GM18505 (cell line): ENCODE results near the gene MGLL.
A peak's percentile ranks its signal among the peaks of the same experiment; 100 is the strongest.

Experiments
- ATAC-seq: cut with Tn5 transposase; IDR thresholded peaks from one replicate; pipeline ENCODE4 v1.9.1; 2021; ENCODE audit not compliant: unreplicated experiment
- POLR2A ChIP-seq: IDR thresholded peaks from 4 replicates; pipeline ENCODE4 v1.6.1; 2011; ENCODE audit warnings: borderline replicate concordance; ENCODE audit not compliant: insufficient read depth, insufficient read length; ENCODE audit errors: extremely low read depth

The MGLL gene

DNA sequence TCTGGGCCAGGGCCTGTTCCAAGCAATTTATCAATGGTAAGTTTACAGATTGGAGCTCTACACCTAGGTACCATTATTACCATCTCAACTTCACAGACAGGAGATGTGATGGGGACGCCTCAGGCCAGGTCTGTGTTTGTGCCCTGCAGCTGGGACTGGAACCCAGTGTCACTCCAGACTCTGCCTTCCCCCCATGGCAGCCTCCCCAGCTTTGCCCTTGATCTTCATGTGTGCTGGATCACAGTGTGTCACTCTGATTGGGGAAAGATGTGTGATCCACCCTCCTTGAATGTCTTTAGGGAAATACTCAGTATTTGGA, 59.6 kb downstream of the MGLL start:
- no peak for TF ChIP-seq POLR2A
- no peak for ATAC-seq

DNA sequence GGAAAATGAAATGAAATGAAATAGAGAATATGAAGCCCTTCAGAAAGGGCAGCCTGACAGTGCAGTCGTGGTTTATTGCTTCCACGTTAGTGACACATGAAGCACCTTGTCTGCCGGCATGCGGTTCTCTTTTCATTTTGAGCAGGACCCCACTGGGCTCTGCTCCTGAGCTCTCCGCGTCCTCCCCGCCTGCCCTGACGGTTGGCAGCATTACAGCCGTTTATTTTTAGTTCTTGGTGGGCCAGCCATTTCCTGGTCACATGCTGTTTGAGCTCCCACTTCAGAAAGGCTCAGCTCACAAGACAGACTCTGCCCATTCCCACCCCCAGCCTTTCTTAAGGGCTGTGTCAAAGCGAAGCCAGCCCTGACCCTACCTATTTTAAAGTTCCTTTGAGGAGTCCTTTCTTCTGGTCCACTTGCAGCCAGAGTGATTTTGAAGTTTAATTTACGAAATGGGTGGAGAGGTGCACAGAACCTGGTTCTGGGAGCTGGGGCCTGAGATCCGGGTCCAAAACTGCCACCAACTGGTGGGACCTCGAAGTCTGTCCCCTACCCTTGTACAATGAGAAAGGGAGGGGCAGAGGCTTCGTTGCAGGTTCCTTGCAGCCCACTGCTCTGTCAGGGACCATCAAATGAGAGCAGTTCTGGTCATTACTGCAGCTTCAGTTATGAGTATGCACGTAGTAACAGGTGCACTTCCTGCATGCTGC, 60.1 kb downstream of the MGLL start:
- ATAC-seq, result peak; percentile 46
- TF ChIP-seq POLR2A, result peak; percentile 66

DNA sequence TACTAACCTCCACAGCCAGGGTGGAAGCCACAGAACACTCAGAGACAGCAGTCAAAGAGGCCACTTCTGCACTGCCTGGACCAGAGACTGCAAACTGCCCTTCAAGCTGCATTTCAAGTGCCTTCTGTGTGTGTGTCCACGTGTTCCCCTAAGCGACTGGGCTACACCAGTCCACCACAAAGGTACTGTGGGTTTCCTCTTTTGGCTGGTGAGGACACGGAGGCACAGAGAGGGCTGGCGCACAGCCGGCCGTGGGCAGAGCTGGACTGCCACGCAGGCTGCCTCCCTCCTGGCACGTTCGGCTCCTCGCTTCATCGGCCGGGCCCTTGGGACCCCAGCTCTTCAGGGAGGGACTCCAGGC, 60.9 kb downstream of the MGLL start:
- no peak for ATAC-seq
- peak; percentile 77 for TF ChIP-seq POLR2A

GRCh38 chr3:127760791-127761440, 61.4 kb downstream of the MGLL start:
- ATAC-seq, result no peak
- no peak for TF ChIP-seq POLR2A

DNA sequence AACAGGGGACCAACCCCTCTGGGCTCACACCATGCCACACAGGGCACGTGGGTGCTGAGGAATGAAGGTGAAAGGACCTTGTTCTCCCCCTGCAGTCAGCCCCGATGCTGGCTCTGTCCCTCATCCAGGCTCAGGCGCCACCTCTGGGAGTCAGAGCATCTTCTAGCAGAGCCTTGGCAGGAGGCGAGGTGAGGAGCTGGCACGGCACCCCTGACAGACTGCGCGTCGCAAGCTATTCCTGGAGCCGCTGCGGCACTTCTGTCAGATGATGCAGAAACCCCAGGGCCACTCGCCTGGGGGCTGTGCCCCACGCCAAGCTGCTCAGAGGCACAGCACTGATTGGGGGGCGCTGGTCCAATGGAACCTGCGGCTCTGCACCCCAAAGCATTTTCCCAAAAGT, 62.0 kb downstream of the MGLL start:
- ATAC-seq, result no peak

GRCh38 chr3:127759826-127760225, 62.5 kb downstream of the MGLL start:
- no peak for ATAC-seq
- no peak for TF ChIP-seq POLR2A

More for the DNA sequence above, 62.0 kb downstream of the MGLL start:
- TF ChIP-seq POLR2A, result no peak

GRCh38 chr3:127758013-127758412, 64.3 kb downstream of the MGLL start:
- no peak for ATAC-seq
- TF ChIP-seq POLR2A, result no peak

GRCh38 chr3:127755305-127755681, 67.0 kb downstream of the MGLL start:
- ATAC-seq, result no peak
- peak; percentile 33 for TF ChIP-seq POLR2A

GRCh38 chr3:127754411-127755304, 67.7 kb downstream of the MGLL start:
- no peak for ATAC-seq
- no peak for TF ChIP-seq POLR2A

- peak; percentile 28 for TF ChIP-seq POLR2A
- no peak for ATAC-seq
These were observed 68.4 kb downstream of the MGLL start for GRCh38 chr3:127753898-127754410.

DNA sequence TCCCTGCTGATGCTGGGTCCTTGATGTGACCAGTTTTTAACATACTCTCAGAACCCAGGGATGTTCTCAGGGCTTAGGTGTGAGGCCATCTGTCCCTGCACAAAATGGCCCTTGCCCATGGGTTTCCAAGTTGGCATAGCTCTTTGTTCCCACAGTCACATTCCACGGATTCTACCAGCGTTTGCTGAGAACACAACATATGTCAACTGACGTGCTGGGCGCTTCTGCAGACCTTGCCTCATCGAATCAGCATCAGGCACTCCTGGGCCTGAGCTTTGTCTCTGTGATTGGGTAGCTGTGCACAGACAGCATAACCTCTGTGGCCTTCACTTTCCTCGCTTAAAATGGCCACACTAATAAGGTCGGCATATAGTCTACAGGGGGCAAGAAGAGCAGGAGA, 69.0 kb downstream of the MGLL start:
- TF ChIP-seq POLR2A, result no peak

GRCh38 chr3:127751782-127752181, 70.5 kb downstream of the MGLL start:
- no peak for ATAC-seq
- TF ChIP-seq POLR2A, result no peak

More for the DNA sequence above, 69.0 kb downstream of the MGLL start:
- ATAC-seq, result no peak

DNA sequence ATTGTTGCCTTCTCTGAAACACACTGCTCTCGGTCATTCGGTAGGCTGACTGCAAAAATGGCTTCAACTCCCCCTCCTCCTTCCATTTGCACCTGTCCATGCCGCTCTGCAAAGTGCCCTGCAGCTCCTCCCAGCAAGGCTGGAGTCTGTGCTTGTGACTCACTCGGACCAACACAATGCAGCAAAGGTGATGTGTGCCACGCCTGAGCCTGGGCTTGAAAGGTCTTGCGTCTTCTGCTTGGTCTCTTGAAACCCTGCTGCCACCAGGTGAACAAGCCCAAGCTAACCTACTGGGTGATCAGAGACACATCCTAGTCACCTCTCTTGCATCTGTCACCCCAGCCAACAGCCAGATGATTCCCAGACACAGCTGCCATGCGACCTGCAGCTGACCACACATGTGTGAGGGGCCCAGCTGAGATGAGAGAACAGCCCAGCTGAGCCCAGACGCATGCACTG, 71.1 kb downstream of the MGLL start:
- TF ChIP-seq POLR2A, result no peak
- ATAC-seq, result no peak
